Activated gamma-delta T cell treated with anti-CD3 and anti-CD28 coated beads, Interleukin-2, amount 50 U/mL, for 16 hours (primary cell): ENCODE data around the gene UVRAG.
"Not testable (repeated sequence)": the region's sequence is repeated elsewhere in the genome, so short reads cannot be mapped to it uniquely, and the experiment has no call there.

Experiments
- DNase-seq: peaks from one replicate; pipeline ENCODE4 v3.0.0-alpha.2; 2020; ENCODE audit warnings: low read depth

The UVRAG gene

DNA sequence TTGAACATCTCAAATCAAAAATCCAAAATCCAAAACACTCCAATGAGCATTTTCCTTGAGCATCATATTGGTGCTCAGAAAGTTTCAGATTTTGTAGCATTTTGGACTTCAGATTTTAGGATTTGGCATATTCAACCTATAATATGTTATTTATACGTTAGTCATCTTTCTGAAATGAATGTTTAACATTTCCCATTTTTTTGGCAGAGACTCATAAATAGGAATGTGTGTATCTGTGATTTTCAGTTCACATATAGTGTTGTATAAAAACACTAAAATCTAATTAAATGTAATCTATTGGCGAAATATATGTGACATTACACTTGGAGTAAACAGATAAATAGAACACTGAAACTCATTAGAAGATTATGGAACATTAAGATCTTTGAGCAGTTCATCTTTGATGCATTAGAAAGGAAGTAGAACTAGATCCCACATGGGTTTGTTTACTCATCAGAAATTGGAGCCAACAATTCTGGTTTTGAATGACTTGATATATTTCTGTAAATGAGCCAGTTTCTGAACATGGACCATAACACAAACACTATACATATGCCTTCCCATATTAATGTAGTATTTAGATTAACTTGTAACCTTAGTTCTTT, 153.1 kb downstream of the UVRAG start:
- no peak for DNase-seq

DNA sequence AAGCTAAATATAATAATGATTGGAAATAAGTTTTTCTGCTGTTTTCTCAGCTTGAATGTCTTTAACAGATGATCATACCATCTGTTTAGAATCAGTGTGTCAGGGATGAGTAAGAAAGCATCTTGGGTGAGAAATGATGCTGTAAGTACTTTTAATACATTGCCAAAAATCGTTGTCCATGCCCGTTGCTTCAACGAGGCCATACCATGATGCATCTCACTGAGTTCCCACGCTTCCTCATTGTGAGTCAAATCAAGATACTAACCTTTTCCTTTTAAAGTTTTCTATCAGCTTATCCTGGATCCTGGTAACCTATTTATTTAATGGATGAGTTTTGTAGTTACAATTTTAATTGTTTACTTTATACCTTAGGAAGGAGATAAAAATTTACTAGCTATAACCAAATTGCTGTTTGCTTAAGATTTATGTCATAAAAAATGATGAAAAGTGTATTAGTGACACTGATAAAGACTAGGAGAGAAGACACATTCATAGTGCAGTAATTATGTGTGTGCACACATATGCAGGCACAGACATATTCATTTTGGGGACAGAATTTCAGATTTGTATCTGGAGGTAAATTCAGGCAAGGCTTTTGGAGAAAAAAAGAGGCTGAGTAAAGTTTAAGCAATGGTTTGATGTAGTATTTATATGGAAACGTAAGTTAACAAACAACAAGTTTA, 154.8 kb downstream of the UVRAG start:
- no peak for DNase-seq

DNA sequence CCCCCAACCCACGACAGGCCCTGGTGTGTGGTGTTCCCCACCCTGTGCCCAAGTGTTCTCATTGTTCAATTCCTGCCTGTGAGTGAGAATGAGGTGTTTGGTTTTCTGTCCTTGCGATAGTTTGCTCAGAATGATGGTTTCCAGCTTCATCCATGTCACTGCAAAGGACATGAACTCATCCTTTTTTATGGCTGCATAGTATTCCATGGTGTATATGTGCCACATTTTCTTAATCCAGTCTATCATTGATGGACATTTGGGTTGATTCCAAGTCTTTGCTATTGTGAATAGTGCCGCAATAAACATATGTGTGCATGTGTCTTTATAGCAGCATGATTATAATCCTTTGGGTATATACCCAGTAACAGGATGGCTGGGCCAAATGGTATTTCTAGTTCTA, 158.7 kb downstream of the UVRAG start:
- not testable (repeated sequence) for DNase-seq

DNA sequence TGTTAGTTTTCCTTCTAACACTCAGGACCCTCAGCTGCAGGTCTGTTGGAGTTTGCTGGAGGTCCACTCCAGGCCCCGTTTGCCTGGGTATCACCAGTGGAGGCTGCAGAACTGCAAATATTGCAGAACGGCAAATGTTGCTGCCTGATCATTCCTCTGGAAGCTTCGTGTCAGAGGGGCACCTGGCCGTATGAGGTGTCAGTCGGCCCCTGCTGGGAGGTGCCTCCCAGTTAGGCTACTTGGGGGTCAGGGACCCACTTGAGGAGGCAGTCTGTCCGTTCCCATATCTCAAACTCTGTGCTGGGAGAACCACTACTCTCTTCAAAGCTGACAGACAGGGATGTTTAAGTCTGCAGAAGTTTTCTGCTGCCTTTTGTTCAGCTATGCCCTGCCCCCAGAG, 164.1 kb downstream of the UVRAG start:
- DNase-seq: not testable (repeated sequence)

DNA sequence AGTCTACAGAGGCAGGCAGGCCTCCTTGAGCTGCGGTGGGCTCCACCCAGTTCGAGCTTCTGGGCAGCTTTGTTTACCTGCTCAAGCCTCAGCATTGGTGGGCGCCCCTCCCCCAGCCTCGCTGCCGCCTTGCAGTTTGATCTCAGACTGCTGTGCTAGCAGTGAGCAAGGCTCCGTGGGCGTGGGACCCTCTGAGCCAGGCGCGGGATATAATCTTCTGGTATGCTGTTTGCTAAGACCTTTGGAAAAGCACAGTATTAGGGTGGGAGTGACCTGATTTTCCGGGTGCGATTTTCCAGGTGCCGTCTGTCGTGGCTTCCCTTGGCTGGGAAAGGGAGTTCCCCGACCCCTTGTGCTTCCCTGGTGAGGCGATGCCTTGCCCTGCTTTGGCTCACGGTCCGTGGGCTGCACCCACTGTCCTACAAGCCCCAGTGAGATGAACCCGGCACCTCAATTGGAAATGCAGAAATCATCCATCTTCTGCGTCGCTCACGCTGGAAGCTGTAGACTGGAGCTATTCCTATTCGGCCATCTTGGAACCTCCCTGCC, 164.5 kb downstream of the UVRAG start:
- DNase-seq: not testable (repeated sequence)

DNA sequence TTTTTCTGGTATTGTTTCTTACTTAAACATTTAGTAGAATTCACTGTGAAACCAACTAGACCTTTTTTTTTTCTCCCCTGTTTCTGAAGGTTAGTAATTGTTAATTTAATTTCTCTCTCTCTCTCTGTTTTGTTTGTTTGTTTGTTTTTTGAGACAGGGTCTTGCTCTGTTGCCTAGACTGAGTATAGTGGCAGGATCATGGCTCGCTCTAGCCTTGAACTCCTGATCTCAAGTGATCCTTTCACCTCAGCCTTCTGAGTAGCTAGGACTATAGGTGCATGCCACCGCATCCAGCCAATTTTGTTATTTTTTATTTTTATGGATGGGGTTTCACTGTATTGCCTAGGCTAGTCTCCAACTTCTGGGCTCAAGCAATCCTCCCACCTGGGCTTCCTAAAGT, 165.0 kb downstream of the UVRAG start:
- DNase-seq: no peak

DNA sequence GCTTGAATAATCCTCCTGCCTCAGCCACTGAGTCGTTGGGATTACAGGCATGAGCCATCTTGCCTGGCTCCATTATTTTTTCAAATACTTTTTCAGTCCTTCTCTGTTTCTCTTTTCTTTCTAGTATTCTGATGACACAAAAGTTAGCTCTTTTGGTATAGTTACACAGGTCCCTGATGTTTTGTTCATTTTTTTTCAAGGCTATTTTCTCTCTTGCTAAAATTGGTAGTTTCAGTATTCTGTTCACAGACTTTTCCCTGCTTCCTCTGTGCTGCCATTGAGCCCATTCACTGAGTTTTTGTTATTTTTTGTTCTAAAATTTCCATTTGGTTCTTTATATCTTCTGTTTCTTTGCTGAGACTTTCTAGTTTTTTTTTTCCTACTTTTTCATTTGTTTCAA, 166.5 kb downstream of the UVRAG start:
- no peak for DNase-seq

DNA sequence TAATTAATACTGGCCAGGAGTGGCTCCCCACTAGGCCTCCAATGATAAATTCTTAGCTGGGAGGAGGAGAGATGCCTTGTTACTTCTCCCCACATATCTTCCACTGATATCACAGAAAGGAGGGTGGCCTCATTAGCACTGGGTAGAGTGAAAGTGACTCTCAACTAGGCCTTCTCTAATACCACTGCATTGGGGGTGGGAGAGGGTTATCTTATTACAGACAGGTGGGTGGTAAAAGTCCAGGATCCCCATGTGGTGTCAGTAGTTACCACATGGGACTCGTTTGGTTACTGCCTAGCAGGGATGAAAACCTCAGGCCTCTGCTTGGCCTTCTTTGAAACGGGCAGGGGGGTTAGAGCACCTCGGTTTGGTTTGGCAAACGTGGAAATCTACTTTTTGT, 167.3 kb downstream of the UVRAG start:
- DNase-seq: no peak

DNA sequence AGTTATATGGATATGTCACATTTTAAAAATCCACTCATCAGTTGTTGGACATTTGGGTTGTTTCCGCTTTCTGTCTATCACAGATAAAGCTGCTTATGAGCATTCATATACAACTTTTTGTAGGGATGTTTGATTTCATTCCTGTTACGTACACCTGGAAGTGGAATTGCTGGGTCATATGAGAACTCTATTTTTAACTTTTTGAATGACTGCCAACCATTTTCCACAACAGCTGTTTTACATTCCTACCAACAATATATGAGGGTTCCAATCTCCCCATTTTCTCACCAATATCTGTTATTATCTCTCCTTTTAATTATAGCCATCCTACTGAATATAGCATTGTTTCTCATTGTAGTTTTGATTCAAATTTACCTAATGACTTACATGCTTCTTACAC, 172.0 kb downstream of the UVRAG start:
- no peak for DNase-seq

DNA sequence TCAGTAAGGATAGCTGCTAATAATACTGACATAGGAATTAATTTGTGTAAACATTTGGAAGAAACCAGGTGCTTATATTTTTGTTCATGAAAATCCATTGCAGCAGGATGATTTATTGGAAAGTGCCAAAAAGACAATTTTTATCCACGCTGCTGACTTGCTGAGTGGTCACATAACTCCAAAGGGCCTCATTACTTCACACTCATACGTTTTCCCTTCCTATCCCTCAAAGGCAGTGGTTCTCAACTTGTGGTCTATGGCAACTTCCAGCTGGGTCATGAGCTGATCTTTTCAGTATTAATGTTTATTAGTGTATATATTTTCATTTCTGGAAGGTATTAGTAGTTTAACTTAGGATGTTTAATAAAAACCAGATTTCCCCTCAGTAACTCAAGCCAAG, 178.1 kb downstream of the UVRAG start:
- DNase-seq: no peak

DNA sequence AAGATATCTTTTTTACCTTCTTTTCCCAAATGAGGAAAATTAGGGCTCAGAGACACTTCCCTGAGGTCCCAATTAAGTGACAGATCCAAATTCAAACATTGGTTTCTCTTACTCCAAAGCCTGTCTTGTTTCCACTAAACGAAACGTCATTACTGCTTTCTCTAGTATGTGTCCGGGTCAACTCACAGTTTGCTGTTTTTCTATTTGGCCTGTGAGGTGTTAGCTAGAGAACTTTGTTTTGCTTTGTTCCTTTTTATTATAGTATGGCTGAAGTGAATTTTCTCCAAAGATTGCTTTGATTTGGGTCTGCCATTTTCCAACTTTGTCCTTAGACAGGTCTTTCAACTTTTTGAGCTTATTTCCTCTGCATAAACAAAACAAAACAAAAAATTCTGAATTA, 179.6 kb downstream of the UVRAG start:
- no peak for DNase-seq

DNA sequence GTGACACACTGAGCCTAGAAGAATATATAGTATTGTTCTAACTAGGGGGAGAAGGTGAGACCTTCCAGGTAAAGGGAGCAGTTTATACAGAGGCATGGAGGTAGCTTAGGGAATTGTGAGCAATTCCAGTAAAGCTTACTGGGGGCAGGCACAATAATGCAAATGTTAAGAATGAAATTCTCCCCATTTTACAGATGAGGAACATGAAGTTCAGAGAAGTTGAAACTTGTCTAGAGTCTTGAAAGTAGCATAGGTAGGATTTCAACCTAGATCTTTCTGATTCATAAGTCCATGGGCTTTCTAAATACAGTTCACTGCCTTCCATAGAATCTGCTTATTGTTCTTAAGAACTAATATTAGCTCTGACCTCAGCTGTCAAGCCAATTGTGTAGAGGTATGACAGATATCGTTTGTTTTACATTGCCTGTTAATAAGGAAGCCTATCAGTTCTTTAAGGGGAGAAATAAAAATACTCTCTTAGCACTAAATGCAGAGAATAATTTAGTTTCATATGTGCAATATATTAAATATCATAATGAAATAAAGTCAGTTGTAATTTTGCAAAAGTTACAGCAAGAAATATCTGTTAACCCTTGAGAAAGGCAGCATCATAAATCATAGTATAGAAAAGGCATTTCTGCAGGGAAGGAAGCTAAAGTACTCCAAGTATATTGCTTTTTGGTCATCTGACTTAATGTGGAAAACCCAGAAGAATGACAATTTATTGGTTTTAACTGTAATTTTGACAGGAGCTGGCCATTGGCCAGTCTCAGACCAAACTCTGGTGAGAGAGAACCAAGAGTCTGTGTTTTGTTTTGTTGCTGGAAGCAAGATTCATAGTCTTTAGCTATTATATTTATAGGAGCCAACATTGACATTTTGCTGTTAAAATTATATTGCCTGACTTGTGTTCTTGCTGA, 181.8 kb downstream of the UVRAG start:
- no peak for DNase-seq

DNA sequence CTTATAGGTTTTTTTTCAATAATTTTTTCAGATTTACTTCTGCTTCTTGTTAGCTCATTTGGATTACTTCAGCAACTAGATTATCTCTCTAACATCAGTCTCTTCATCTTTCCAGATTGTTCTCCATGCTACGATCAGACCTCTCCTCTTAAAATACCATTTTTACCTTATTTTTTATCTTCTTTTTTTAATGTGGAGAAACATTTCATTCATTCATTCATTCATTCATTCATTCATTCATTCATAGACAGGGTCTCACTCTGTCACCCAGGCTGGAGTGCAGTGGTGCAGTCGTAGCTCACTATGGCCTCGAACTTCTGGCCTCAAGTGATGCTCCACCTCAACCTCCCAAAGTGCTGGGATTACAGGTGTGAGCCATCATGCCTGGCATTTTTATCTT, 189.4 kb downstream of the UVRAG start:
- no peak for DNase-seq

DNA sequence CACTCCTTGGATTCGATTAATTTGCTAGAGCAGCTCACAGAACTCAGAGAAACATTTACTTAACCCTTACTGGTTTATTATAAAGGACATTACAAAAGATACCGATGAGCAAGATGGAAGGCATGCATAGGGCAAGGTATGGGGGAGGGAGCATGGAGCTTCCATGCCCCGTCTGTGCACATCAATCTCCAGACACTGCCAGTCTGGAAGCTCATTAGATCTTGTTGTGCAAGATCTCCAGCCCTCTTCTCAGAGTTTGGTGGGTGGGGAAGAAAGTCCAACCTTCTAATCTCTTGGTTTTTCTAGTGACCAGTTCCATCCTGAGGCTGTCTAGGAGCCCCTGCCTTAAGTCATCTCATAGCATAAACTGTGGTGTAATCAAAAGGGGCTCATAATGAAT, 190.7 kb downstream of the UVRAG start:
- DNase-seq: no peak

DNA sequence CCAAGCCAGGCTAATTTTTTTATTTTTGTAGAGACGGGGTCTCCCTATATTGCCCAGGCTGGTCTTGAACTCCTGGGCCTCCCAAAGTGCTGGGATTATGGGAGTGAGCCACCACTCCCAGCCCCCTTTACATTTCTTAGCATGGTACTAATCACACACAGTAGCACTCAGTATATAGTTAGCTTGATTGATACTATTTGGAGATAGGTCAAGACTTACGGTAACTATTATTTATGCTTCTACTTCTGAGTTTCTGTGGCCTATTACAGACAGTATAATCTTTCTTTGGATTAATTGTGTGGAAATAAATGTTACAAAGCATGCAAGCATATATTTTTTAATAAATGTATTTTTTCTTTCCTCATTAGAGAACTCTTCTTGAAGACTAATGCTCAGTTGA, 192.2 kb downstream of the UVRAG start:
- no peak for DNase-seq

DNA sequence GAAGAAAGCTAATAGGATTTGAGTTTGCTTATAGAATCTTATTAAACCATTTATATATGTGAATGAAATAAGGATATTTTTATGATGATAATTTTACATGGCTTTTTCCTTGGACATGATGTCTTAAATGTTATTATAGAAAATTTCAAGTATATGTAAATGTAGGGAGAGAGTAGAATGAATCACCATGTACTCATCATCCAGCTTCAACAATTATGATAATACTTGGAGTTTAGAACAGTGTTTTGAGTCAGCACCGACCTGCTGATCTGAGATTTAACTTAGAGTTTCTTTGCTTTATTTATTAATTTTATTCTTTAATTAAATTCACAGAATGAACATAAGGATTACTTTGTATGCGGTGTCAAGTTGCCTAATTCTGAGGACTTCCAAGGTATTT, 193.5 kb downstream of the UVRAG start:
- DNase-seq: no peak

DNA sequence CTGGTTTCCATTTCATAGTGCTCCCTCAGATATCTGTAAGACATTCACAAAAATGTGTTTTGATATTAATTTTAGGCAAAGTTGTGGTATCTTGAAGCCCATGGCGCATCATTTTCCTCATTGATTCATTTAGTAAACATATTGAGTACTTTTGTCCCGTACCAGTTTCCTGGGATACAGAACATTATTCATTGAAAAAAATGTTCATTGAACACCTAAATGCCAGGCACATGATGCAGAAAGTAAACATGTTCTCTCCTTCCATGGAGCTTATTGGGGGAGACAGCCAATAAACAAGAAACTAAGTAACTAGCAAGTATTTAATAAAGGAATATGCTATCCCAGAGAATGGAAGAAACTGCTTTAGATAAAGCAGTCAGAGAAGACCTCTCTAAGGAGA, 195.0 kb downstream of the UVRAG start:
- no peak for DNase-seq

DNA sequence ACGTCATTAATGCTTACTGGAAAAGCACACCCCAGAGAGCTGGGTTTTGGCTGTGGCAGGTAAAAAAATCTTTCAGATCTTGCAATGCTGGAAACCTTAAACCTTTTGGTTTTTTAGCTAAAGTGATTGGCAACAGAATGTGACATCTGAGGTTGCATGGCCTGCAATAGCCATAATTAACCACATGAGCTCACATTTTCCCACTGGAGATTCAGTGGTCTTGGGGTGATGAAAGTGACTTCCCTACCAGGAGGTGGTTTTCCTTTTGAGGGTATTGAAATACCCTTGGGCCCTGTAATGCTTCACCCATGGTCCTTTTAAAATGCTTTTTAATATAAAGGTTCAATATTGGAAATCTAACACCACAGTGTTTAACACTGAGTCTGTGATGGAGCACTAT, 198.5 kb downstream of the UVRAG start:
- no peak for DNase-seq

DNA sequence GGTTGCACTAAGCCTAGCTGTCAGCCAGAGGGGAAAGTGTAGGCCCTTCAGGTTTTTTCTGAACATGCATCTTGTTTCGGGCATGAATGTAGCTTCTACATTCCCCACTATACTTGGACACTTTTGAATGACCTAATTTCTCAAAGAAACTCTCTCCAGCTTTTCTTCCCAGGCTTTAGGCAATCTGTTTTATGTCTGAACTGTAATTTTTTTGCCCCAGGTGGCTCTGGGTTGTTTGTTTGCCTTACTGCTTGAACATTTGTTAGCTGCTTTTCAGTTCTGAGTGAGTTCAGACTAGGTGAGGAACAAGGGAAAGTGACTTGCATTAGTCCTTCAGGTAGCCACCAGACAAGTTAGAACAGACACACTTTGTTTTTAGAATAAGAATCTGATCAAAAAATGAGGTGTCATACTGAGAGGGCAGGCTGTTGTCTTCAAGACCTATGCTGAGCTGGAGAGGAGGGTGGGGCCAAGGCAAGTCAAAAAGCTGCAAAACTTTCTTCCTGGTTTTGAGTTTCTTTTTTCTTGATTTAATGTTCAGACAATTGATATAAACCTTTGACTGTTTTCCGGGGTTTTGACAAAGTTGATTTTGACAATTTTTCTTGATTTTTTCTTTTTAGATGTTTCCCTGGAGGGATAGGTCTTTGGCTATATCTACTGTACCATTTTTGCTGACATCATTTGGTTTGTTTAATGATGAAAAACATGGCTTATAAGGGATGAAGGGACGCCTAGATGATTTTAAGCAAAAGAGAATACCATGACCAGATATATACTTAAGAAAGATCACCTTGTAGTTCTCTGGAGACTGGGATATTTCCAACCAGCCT, 208.4 kb downstream of the UVRAG start:
- no peak for DNase-seq

DNA sequence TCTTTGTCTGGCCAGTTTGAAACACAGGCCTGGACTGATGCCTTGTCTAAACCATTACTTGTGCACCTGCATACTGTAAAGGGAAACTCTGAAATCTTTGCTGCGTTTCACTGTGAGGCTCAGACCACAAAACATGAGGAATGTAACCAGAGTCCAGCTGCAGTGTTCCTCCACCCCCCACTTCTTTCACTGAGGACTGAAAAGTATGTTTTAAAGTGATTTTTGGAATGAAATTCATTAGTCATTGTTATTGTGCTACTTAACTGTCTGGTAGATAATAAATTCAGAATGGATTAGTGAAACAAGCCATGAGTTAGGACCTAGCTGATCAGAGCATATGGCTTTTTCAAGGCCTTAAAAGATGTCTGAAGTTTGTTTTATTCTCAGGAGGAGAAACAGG, 210.1 kb downstream of the UVRAG start:
- DNase-seq: no peak

DNA sequence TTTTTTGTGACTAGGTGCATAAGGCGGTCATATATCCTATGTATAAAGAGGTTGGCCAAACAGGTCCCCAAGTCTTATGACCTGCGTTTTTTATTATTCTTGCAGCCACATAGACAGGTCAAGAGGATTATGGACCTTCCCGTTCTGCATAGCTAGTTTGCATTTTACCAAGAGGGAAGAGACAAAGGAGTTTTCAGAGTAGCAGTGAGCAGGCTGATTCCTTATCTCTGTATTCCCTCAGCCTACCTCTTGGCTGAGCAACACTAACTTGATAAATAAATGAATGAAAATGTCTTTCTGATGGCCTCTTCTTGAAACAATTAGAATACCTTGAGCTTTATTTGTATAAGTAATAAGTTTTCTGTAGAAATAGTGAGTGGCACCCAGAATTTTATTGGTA, 210.8 kb downstream of the UVRAG start:
- no peak for DNase-seq

DNA sequence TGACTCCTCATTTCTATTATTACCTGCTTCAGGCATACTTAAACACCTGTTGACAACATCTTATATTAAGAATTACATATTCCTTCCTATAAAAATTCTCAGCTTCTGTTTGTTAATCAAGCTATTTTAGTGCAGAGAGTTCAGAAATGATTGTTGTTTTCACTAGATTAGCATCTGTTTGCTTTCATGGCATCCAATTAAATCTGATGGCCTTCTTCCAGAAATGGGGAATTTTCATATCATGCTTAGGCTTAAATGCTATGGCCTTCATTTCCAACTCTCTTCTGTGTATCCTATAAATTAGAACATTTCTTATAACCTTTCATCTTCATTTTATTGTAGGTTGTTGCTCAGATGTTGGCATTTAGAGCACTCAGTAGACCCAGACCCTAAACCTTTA, 211.3 kb downstream of the UVRAG start:
- no peak for DNase-seq
